ENCODE measurements around the gene BTBD18.

Gene BTBD18, protein sequence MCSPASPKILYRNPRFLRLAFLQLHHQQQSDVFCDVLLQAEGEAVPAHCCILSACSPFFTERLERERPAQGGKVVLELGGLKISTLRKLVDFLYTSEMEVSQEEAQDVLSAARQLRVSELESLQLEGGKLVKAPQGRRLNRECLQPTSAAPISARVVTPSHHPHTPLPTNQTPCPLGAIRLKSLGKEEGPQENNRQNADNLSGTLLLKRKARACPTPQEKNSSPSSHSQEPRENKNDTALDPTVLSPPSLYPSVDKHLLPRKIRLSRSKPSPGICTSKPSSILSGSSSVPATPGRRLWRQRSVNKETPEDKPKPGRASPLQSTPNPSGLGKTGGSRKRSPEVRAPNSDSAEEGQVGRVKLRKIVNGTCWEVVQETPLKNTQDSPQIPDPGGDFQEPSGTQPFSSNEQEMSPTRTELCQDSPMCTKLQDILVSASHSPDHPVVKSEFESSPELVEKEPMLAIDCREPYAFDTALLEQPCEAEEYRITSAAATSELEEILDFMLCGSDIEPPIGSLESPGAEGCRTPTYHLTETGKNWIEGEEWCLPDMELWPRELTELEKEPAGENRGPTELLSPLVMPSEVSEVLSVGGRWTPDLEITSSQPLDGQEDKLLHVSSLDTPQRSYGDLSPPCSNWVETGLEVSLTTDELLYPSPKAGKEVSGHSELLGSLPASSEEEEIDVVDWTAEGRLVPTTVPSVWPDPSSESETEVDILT

GRCh38 chr11:57751676-57752253 is at the start of gene BTBD18:
Gene BTBD18 (minus strand): TSS chr11:57751819. CDS start chr11:57751188, 631 bp downstream.
- peak; percentile 12 to 38 for DNase-seq

- no peak for DNase-seq
Observed at GRCh38 chr11:57801183-57801485, 49.5 kb upstream of the BTBD18 start.

DNA sequence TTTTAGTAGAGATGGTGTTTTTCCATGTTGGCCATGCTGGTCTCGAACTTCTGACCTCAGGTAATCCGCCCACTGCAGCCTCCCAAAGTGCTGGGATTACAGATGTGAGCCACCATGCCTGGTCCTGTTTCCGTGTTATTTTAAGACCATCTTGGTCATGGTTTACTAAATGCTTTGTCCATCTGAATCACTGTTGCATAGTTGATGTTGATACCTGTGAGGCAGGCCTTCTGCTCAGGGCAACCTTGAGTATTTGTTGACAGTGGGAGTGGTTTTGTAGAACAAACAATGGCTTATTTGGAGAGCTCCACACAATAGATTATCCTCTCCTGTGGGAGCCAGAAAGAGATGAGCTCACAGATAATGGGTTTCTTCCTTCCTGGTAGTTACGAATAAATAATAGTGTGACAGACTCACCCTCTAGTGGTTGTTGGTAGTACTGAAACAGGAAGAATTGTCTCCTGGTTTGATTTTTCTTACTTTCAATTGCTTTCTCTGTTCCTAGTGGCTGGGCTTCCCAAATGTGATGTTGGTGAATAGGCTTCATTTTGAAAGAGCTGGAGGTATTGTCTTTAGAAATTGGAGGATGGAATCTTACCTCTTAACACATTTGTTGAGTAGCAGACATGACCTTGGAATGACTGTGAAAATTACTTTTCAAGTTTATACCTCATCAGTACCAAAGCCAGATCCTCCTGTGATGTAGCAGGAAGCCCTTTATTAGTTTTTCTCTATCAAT is 49.0 kb upstream of the BTBD18 start:
- DNase-seq: peak in 1 of 2 experiments; percentile 75

GRCh38 chr11:57798905-57799559 is 47.4 kb upstream of the BTBD18 start:
- no peak for DNase-seq

DNA sequence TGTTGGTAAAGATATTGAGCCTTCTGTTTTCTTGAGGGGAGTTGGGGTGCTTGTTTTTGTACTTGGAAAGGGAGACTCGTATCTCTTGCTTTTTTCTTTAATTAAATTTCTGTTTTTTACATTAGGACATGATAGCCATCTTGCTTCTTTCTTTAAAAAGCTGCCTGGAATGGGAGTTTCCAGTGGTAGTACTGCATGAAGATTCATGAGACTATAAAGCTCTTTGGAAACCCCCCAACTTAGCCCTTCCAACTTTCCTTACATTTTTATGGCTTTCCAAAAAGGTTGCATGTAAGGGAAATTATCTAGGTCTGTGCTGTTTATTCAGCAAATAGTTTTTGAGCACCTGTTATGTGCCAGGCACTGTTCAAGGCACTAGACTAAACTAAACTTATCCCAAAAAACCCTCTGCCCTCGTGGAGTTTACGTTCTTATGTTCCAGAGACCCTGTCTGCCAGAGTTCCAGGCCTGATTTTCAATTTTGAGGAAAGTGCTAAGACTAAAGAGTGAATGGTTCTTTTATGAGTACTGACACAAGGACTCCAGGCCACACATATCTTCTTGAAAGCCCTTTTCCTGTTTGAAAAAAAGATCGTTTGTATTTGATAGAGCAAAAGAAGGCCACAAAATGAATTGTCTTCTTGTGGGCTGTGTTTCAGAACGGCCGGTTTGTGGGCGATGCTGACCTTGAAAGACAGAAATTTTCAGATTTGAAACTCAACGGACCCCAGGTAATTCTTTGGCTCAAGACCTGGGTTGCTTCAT is 41.9 kb upstream of the BTBD18 start:
- DNase-seq: no peak

DNA sequence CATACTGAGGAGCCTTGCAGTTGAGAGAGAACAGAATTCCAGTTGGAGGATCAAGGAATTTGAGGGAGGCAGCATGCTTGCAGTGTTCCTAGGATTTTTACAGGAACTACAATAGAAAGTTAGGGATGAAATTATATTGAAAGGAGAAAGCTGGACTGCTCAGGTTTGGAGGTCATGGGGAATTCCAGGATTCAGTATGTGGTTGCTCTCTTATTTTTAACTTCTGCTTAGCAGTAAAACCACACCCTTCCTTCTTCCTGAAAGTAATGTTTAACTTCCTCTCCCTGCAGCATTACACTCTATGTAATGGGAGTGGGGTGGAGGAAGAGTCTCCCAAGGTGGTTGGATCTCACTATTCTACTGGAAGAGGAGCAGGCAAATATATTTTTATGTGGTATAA is 41.3 kb upstream of the BTBD18 start:
- peak in 1 of 2 experiments; percentile 27 for DNase-seq

GRCh38 chr11:57792060-57792541 is 40.5 kb upstream of the BTBD18 start:
- DNase-seq: no peak

DNA sequence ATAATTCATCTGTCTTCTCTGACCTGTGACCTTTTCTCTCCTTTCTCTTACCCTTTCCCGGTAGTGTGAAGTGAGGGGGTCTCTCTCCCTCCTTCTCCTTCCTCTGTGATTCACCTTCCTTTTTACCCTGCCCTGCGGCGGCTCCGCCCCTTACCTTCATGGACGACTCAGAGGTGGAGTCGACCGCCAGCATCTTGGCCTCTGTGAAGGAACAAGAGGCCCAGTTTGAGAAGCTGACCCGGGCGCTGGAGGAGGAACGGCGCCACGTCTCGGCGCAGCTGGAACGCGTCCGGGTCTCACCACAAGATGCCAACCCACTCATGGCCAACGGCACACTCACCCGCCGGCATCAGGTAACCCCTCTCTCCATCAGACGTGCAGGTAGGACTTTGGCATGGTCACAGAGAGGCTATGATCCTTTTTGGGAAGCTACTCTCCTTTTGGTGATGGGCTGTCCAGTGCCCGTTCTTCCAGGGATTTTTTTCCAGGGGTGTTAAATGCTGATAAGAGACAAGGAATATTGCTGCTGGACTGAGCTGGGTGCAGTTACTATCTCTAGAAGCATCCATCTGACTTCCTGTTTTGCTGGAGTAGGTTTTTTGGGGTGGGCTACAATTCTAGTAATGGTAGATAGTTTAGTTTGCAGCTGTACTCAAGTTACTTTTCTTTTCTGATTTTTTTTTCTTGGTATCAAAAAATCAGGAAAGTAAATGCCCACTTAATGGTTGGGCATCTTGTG is 39.9 kb upstream of the BTBD18 start:
- no peak for DNase-seq

- DNase-seq: no peak
Observed at GRCh38 chr11:57788703-57789088, 37.1 kb upstream of the BTBD18 start.

DNA sequence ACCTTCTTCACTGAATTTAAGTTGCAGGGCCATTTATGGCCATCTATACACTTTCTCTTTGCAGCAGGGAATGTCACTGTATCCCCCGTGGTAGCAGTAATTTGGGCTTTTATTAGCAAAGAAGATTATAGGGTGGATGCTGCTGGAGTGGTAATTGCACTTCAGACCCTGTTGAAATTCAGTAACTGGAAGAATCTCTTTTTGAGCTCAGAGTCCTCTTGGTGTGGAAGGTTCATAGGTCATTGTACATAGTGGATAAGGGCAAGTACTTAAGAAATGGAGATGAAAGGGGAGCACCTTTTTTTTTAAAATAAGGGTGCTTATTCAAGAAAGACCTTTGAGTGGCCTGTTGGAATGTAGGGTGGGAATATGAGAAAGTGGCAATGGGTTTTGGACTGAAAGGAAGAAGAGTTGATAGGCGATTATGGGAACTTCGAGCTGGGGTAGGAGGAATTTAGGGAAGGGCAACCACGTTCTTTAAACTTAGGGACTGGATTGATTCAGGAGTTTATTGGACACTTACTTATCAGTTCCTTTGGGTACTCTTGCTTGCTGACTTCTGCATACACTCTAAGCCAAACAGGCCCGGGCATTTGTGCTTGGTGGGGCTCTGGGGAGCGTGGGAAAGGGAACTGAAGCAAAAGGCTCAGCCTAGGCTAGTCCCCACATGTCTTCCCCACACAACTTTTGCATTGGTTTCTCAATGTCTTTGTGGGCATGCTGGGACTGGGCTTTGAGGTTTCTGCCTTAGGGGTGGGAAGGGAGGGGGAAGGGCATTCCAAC is 36.5 kb upstream of the BTBD18 start:
- DNase-seq: no peak

DNA sequence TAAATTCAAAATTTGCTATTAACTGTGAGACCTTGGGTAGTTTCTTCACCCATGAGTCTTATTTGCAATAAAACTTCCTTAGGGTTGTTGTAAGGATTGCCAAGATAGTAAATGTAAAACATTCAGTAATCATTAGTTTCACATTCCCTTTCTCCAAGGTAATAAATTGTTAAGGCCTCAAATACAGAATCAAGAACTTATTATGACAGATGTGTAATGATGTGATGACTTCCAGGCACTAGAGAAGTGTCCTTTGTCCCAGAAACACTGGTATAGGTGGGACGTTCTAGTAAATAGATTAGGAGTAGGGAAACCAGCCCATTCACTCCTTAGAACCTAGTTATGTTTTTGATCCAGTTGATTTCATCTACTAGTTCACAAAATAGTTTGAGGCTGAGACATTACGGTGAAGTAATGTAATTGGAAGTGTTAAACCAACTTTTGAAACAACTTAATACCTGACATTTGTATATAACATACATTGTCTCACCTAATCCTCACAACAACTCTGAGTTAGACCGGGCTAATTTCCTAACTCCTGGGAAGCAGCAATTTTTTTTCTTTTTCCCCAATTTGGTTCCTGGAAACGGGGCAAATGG is 35.5 kb upstream of the BTBD18 start:
- DNase-seq: no peak

DNA sequence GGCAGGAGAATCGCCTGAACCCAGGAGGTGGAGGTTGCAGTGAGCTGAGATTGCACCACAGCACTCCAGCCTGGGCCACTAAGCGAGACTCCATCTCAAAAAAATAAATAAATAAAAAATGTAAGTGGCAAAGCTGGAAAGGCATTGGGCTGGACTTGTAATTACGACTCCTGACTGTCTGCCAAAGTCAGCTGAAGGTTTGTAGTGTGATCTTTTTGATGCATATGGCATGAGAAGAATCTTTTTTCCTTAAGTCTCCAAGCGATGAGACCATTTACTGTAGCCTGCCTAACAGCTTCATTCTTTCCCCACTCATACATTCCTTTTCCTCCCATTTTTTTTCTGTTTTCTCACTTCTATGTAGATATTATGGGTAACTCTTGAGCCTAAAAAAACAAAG is 34.8 kb upstream of the BTBD18 start:
- no peak for DNase-seq

DNA sequence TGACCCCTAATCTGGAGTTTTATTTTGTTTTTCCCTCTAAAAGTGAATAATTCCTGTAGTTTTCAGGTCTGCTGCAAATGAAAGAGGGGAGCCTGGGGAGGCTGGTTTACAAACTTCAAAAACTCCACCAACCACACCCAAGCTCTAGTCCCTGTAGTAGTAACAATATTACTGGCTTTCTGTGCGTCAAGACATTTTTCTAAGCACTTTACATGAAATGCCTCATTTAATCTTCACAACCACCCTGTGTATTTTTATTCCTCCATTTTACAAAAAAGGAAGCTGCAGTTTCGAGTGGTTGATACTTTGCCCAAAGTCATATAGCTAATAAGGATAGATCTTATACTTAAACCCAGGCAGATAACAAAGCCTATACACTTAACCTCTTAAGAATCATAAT is 33.5 kb upstream of the BTBD18 start:
- DNase-seq: no peak

DNA sequence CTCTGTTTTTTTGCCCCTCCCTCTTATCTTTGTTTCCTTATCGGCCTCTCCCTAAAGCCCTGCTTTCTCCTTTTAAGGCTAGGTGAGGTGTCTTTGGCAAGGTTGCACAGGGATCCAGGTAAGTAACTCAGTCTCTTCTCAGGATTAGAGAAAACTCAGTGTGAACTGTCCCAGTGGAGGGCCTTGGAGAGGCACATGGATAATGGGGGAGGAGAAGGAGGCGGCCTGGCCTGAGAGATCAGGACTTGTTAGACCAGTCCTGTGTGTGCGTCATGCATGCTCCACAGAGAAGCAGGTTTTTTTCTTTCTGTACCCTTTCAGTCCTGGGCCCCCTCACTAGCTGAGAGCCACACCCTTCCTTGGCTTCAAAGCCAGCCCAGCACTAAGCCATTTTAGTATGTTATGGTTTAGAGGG is 29.9 kb upstream of the BTBD18 start:
- no peak for DNase-seq

DNA sequence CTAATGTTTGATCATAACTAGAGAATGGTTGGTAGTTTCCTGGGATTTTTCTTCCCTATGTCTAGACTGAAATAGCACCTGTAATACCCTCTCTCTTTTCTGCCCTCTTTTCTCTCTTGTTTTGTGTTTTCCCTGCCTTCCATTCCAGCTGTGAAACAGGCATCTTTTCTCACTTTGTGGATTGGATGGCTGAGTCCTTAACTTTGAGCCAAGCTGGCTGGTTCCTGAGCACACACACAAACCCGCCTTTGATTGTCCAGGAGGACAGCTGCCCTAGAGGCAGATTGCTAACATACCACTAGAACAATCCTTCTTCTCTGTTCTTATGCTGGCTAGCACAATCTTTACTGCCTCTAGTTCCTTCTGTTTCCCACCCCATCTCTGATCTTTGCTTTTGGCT is 27.7 kb upstream of the BTBD18 start:
- DNase-seq: peak in 1 of 2 experiments; percentile 62

DNA sequence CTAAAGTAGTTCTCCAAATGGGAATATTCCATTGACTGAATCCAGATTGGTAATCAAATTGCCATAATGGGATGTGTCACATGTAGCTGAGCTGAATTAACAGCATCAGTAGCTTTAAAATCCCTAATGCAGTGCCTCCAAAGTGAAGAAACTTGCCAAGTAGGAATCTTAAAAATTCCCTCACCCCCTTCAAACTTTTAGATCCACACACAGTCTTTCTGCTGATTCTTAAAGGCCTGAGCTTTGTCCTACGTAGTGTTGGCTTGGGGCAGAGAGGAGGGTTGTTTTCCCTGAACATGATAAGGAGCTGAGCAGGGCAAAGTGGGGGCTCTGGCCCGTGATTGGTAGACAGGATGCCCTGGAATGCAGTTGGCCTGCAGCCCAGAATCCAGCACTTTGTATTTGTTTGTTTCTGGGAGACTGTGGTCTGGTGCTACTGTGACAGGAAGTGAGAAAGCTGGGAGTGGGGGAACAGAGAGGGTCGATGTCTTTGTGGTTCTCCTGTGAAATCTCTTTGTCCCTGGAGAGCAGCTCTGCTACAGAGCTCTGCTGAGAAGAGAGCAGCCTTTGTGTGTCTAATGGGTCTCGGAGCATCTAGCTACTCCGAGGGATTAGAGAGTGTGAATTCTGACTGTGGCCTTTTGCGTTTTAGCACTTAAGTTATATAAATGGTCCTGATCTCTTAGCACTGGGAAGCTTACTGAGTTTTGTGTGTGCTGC is 26.9 kb upstream of the BTBD18 start:
- peak; percentile 86 to 98 for DNase-seq

GRCh38 chr11:57777969-57778317 is 26.3 kb upstream of the BTBD18 start:
- DNase-seq: no peak

DNA sequence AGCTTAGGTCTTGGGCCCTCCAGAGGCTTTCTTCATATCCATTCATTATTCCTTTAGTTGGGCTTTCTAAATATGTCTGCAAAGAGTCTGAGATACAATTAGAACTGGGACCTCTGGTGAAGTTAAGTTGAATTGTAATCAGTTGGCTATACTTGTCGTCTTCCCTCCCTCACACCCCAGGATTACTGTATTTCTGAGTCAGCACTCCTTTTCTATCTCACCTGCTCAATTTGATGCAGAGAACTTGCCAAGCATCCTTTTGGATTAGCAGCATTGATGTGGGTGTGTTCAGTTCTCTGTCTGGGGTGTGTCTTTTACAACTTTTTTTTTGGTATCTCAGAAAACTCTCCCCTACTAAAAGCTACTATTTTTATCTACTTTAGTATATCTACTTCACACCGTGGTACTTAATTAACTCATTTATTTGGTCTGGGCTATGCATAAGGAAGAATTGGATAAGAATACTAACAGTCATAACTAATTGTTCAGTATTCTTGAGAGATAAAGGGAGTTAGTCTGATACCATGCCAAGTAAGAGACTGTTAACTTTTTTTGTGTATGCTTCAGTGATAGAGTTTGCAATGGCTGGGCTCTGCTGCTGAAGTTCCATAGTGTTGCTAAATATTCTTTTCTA is 25.1 kb upstream of the BTBD18 start:
- DNase-seq: no peak

DNA sequence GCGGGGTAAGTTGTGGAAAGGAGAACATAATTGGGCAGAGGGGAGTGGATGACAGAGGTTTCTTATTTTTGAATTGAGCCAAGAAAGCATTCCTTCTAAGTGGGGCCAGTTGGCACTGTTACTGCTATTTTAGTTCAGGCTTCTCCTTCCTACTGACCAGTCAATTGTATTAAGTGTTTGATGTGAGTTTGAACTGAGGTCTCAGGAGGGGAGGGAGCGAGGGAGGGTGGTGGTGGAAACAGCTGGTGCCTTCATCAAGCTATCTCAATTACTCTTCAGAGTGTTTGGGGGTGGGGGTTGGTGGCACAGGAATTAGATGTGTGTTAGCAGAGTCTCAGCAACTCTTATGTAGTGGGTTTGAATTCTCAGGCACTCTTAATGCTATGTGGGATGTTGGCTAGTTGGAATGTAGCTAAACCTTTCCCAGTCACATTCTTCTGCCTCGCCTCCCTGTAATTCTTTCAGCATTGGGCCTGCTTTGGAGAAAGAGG is 24.5 kb upstream of the BTBD18 start:
- no peak for DNase-seq
